HG03378 (cell line): ENCODE results near the gene IL16.

ENCODE experiments used
- ATAC-seq: cut with Tn5 transposase; IDR thresholded peaks from one replicate; pipeline ENCODE4 v1.9.1; 2021; ENCODE audit warnings: mild to moderate bottlenecking, moderate library complexity; ENCODE audit not compliant: unreplicated experiment

Gene IL16

DNA sequence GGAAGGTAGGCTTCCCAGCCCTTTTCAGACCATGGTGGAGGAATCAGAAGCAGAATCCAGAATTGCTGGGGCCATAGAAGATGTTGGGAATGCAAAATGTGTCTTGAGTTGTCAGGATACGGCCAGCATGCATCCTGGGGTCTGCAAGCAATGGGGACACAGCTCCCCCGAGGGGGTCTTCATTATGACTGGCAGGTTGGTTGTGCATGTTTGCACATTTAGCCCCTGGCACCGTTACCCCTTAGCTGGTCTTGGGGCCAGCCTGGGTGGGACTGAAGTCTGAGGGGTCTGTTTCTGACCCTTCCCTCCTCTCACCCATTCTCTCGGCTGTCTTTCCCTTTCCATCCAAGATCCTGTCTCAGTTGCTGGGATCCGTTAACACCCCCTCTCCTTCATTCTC is 76.5 kb downstream of the IL16 start:
- no peak for ATAC-seq

DNA sequence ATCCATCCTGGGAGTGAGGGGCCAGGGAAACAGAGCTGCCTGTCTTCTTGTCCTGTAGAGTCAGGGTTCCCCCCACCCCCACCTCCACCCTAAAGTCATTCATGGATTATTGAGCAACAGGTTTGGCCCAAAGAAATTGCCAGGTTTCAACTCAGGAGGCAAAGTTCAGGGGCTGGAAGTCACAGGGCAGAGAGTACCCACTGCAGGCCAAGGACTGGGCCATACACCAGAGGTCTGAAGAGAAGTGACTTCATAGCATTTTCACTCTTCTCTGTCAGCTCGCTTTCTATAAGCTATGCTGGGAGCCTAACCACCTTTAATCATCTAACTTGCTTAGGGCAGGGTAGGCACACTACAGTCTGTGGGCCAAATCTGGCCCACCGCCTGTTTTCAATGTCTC is 77.2 kb downstream of the IL16 start:
- ATAC-seq = no peak

DNA sequence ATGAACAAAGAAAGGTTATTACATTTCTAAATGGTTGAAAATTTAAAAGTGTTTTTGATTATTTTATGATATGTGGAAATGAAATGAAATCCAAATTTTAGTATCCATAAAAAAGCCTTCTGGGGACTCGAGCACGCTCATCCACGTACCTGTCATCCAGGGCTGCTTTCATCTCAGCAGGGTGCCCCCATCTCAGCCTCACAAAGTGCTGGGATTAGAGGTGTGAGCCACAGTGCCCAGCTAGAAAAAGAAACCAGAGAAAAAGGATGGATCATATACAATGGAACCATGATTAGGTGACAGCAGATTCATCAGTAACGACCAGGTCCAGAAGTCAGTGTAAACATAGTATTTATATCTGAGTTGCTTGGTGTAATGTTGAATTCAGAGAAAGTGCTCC is 77.6 kb downstream of the IL16 start:
- no peak for ATAC-seq

DNA sequence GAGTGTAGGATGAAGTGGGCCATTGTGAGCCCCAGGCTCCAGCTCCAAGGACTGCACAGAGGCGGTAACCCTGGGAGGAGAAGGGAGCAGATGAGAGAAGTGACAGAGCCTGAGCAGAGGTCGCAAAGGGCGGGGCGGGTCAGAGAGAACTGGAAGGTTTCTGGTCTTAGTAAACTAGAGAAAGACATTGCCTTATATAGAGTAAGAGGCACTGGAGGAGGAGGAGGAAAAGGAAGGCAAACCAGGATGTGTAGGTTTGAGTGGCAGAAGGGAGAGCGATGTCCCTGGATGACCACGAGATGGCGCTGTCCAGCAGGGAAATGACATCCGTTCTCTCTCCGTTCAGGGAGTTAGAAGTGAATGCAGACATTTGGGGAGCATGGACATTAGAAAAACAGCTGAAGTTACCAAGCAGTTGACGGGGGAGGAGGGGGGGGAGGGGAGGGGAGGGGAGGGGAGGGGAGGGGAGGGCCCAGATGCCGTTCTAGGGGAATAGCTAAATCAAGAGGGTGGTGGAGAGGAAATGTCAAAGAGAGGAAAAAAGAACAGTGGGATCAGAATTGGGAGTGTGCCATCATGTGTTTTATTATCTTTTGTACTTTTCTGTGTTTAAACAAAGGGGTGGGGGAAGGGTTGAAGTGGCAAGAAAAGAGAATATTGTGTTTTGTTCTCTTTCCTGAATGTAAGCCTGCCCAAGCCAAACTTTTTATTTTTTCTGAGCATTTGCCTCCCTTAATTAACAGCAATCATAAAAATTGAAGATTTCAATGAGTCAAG is 78.4 kb downstream of the IL16 start:
- peak; percentile 86 for ATAC-seq

DNA sequence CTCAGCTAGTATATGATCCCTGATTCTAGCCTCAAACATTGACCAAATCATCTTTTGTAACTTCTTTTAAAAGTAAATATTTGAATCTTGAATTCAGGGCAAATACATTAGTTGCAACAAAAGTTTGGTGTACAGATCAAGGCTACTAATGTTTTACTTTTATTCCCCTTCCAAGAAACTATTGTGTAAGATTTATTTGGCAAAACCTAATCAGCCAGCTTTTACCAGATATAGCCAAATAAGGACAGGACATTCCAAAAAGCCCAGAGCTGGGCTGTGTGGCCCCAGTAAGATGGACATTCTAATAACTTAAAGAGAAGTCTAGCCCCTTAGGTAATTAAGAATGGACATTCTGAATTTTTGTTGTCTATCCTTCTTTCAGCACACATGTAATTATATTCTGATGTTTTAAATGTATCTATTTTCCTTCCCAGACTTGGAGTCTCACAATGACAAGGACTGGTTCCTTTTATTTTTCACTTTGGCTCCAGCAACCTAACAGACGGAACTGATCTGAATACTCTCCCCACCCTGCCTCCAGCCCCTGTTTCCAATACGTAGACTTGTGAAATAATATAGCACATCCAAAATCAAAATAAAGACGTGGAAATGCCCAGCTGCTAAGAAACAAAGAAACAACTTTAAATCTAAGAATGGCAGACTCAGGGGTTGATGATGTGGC is 79.2 kb downstream of the IL16 start:
- ATAC-seq = no peak

DNA sequence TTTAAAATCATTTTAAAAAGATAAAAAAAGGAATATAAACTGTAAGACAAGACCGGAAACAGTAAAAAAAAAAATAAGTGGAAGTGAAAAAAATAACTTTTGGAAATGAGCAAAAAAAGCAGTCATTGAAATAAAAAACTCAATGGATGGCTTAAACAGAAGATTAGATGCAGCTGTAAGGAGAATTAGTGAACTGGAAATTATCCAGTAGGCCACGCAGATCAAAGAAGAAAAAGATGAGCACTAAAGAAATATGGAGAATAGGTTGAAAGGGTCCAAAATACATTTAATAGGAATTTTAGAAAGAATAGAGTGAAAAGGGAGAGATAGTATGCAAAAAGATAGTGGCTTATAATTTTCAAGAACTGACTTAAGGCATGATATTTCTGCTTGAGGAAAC is 80.3 kb downstream of the IL16 start:
- ATAC-seq = no peak

DNA sequence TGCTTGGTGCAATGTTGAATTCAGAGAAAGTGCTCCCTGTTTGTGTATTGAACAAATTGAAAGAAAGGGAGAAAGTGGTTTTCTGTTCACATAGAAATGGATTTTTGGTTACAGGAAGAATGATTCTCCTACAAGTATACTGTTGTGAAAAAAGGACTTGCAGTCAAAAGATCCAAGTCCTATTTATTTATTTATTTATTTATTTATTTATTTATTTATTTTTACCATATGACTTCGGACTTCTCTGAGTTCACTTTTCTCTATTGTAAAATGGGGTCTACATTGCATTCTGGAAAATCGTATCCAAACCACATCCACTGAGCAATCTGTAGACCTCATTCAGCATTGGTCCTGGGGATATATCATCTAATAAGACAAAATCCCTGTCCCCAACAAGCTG is 81.2 kb downstream of the IL16 start:
- no peak for ATAC-seq

DNA sequence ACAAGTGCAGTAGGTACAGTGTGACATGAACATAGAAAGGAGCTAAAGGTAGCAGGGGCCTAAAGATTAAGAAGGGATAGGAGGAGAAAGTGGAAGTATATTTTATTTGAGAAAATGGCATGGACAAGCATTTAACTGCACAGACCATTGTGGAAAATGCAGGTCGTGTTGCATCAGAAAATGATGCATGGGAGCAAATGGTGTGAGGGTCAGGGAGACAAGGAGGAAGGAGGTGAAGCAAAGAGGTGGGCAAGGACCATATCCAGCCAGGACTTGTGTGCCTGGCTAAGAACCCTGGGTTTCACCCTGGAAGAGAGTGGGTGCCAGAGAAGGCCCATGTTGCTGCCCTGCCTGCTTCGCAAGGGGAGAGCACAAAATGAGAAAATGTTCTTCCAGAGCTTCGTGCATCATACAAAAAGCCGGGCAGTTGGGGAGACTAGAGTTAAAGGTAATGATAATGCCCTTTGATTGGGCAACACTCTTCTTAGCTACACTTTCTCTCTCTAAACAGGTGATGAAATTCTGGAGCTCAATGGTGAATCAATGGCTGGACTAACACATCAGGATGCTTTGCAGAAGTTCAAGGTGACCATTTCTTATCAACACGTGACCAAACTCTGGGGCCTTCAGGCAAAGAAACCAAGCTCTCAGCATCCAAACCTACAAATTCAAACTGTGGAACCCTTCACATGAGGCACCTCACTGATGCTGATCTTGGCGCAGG is 81.8 kb downstream of the IL16 start:
- no peak for ATAC-seq

DNA sequence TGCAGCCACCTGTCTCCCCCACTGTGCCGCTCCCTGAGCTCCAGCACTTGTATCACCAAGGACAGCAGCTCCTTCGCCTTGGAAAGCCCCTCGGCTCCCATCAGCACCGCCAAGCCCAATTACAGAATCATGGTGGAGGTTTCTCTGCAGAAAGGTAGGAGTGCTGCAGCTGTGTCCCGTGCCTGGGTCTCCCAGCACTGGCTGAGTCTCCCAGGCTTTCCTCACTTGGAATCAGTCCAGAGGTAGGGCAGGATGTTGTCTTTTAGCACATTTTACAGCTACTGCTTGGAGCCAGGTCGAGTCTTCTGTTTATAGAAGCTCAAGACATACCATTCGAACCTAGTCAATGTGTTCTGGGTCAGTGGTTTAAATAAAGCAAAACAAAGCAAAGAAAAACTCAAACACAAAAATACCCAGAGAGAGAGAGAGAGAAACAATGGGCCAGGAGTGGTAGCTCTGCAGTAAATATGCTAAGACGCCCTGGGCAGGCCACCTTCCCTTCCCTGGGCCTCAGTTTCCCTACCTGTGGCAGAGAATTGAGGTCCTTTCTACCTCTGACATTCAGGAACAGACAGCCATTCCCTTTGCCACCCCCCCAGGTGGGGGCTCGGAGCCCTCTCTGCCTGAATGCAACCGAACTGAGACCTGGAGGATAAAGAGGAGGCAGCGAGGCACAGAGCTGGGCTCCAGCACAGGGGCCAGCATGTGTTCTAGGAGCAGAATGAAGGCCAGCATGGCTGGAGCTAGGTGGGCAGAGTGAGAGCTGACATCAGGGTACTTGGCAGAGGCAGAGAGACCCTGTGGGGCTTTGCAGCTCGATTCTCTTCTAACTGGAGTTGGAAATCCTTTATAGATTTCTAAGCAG is 83.2 kb downstream of the IL16 start:
- ATAC-seq = no peak

DNA sequence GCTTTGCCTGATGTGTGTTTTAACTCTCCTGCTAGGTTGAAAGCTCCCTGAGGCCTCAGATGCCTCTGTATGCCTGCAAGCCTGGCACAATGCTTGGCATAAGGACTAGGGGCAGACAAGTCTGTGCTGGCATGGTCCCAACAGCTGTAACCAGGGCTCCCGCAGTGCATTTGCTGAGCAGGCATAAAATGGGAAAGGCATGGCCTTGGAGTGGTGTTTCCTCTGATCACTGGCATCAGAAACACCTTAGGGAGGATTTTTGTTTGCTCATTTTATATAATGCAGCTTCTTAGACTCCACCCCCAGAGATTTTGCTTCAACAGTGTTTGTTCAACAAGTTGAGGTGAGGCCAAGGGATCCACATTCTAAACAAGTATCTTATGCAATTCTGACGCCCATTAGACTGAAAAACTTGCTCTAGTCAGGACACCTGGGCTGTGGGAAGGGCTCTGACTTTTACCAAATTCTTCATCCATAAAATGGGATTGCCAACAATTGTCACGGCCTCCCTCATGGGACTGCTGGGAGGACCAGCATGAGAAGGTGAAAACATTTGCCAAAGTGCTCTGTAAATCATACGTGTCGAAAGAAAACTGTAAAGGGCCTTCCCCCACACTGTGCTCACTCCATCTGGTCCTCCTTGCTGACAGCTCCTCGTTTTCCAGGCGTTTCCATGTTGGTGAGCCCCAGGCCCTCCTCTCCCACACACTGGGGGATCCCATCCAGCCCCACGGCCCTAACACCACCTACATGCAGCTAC is 84.2 kb downstream of the IL16 start:
- ATAC-seq = no peak

DNA sequence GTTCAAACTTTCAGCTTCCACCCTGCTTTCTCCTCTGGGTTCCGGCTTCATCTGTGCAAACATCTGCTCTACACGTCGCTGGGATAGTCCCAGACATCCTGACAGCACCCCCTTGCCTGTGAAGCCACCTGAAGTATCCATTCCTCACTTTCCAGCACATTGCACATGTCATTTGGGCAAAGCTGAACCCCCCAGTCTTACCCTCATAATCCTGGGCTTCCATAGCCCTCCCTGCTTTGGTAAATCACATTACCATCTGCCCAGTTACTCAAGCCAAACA is 84.7 kb downstream of the IL16 start:
- ATAC-seq = no peak

DNA sequence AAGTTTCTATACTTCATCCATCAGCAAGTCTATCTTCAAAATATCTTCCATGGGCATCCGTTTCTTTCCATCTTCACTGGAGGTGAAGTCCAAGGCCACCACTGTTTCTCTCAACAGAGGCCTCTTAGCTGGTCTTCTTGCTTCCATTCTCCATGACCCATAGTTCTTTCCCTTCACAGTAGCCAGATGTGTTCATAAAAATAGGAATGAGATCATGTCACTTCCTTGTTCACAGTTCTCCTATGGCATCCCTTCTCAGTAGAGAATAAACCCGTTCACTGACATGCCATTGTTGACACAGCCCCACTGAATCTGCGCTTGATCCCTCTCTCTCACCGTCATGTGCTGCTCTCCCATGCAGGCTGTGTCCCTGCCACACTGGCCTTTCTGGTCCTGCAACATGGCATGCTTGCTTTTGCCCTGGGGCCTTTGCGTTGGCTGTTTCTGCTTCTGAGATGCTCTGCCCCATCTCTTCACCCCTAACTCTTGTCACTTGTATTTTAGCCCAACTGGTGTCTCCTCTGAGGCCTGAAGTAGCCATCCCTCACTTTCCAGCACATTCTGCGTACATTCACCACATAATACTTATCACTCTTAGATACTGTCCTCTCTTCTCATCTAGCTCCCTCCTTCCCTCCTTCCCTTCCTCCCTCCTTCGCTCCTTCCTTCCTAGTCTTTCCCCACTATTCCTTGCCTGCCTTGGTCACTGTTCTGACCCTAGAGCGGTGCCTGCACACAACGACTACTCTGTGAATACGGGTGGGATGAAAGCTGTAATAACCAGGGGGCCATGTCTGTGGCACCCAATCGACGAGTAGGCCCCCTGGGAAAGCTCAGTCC is 85.3 kb downstream of the IL16 start:
- no peak for ATAC-seq

DNA sequence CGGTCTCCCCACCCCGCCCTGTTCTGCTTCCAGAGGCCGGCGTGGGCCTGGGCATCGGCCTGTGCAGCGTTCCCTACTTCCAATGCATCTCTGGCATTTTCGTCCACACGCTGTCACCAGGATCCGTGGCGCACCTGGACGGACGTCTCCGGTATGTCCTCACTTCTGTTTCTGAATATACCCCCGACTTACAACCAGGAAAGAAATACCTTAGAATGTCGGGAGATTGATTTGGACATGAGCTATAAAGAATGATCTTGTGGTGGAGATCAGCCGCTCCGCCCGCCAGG is 85.9 kb downstream of the IL16 start:
- ATAC-seq = no peak

DNA sequence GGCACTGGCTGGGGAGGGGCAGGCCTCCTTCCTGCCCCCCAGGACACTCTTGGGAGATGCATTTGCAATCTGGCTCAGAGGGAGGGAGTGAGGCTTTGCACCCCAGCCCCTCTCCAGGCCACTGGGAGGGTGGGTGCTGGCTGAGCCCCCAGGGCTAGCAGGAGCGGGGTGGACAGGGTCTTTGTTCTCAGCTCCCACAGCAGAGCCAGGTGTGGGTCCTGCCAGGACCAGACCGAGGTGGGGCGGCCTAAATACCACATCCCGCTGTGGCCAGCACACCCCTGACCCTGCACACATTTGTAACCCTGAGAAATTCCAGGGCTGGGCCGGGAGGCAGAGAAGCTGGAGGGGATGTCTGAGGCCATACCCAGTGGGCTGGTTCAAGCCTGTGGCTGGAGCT is 86.2 kb downstream of the IL16 start:
- ATAC-seq = no peak

DNA sequence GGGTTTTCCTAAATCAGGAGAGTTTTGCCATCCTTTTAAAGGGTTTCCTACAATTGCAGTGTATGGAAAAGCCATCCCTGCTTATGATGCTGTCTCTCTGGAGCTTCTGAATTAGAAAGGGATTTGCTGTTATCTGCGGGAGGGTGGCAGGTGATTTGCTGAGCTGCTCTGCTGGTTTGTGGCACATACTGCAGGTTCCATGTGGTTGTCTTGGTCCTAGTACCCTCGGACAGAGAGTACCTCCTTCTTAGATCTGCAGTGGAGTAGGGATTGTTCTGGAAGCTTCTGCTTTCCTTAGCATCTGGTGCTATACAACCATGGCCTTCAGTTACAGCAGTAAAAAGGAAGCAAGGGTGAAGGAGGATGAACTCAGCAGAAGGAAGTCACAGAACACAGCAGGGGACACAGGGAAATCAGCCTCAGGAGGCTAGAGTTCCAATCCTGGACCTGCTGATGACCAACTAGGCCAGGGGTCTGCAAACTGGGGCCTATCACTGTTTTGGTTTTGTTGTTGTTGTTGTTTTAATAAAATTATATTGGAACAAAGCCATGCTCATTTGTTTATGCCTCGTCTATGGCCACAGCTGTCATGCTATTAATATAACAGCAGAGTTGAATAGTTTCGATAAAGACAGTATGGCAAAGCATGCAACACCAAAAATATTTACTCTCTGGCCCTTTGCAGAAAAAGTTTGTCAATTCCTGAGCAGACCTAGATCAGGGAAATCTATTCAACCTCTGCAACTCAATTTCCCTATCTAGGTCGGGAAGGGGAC is 87.8 kb downstream of the IL16 start:
- ATAC-seq = peak; percentile 55

DNA sequence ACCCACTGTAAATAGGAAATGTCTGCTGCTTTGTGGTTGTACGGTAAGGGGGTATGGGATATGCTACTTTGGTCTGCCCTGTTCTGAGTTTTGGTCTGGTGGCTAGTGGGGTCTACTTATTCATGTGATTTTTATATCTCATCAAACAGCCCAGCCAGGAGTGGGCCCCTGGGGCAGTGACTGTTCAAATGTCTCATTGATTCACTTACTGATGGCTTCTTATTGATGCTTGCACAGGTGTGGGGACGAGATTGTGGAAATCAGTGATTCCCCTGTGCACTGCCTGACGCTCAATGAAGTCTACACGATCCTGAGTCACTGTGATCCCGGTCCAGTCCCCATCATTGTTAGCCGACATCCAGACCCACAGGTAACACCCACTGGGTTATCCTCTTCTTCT is 88.8 kb downstream of the IL16 start:
- no peak for ATAC-seq

DNA sequence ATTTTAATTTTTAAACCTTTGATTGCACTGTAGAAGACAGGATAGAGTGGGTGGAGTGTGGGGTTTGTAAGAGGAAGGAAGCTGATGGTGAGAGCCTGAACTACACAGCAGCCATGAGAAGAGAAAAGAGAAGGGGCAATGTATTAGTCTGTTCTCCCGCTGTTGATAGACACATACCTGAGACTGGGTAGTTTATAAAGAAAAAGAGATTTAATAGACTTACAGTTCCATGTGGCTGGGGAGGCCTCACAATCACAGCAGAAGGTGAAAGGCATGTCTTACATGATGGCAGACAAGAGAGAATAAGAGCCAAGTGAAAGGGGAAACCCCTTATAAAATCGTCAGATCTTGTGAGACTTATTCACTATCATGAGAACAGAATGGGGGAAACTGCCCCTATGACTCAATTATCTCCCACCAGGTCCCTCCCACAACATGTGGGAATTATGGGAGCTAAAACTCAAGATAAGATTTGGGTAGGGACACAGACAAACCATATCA is 90.0 kb downstream of the IL16 start:
- ATAC-seq = peak; percentile 52

DNA sequence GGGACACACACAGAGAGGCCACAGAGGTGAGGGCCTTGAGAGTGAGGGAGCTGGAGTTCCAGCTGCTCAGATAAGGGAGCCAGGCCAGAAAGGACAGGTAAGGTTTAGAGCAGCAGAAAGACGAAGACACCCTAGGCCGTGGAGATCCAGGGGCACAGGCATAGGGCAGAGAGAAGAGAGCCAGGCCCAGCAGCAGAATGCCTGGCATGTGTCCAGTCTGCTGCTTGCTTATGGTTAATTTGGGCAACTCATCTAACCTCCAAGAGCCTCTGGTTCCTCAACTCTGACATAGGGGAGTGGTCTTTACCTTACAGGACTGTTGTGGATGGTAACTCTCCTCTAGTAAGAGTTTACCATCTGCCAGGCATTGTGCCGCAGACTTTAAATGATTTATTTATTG is 91.4 kb downstream of the IL16 start:
- ATAC-seq = no peak

DNA sequence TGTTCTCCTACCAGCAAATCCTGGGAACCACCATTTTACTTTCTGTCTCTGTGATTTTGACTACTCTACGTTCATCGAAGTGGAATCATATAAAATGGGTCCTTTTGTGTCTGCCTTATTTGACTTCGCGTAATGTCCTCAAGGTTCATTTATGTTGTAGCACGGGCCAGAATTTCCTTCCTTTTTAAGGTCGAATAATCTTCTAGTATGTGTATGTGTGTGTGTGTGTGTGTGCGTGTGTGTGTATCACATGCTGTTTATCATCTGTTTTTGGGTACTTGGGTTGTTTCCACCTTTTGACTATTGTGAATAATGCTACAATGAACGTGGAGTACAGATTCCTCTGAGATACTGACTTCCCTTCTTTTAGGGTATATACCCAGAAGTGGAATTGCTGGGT is 91.9 kb downstream of the IL16 start:
- no peak for ATAC-seq
